Lower leg skin (tissue), 4 donors: Measurements from ENCODE around the gene ZFHX3. TPM values are rescaled to one million over a fixed set of nuclear protein-coding genes. Genes with fewer than 3 reads are reported as not detected.

Source experiments
- DNase-seq, 2 donors: peaks; one replicate each; pipeline ENCODE4 v3.0.0-alpha.2; 2019; ENCODE audit warnings: low spot score in 2 of 2
- H3K4me3 ChIP-seq: fragments of 200-600 bp; sonication (generic); 2 replicates; pipeline ENCODE4 v1.5.1; 2017; ENCODE audit warnings: mild to moderate bottlenecking, low read depth; ENCODE audit not compliant: poor library complexity, severe bottlenecking
- CTCF ChIP-seq, 3 donors: fragments of 450-650 bp; IDR thresholded peaks; one replicate each; pipeline ENCODE4 v1.5.1; 2016; ENCODE audit warnings: antibody characterized with exemption in 3 of 3, mild to moderate bottlenecking in 3 of 3, moderate library complexity in 2 of 3
- POLR2A ChIP-seq, 2 donors: fragments of 450-650 bp; IDR thresholded peaks; one replicate each; pipeline ENCODE4 v1.6.1; 2016 to 2017; ENCODE audit warnings: antibody characterized with exemption in 2 of 2, mild to moderate bottlenecking in 1 of 2, moderate library complexity in 1 of 2
- whole genome bisulfite sequencing, 2 donors: methylation state at CpG; one replicate each; pipeline ENCODE4 v1.1.5; 2018; 5-methylcytosine and 5-hydroxymethylcytosine counted together
- intact Hi-C: fragments of 100-400 bp; cut with DNase I; formaldehyde crosslinking; loops from one replicate; pipeline ENCODE4 v1.15.0; 2023; ENCODE audit warnings: low total_unique reads
- total RNA-seq, 4 donors: library from RNA; depleted of rRNA; stranded (reverse); fragments of >200 nt; gene quantifications; one replicate each; pipeline ENCODE4 v1.1.0, GENCODE V29; 2016

ZFHX3 gene
- total RNA-seq, 4 donors from 2014 or later, result 3.4 to 14.9 (median 10.0) TPM

DNA sequence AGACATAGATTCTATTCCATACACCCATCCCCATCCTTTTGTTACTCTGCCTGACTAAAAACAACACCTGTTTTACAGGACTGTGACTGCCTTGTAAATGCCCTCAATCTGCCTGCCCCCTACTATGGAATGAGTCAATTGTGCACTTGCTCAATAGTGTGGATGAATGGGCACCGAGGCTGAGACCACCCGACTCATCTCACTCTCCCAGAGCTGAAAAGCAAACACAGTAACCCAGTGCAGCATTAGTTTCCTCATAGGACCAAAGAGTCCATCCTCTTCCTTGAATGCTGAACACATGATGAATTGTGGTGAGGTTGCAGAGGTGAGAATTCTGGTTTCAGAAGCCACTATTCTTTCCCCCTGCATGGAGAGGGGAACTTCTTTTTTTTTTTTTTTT lies 233.7 kb downstream of the ZFHX3 start:
- TF ChIP-seq POLR2A (IDR thresholded peaks at IDR 0.05) (no peak), CTCF (IDR thresholded peaks at IDR 0.05) (no peak)
- WGBS, 2 donors, result 72 to 82% methylated on average over 2 of the region's 2 CpGs
- DNase-seq, result no peak
- no peak overlapping the region for H3K4me3 ChIP-seq
- intact Hi-C loops, result no loop called here

GRCh38 chr16:72812672-72813071 lies 235.3 kb downstream of the ZFHX3 start:
- 75 to 79% methylated on average over 3 of the region's 3 CpGs for WGBS, 2 donors
- intact Hi-C loops, result no loop called here
- no peak for TF ChIP-seq CTCF (IDR thresholded peaks at IDR 0.05)
- TF ChIP-seq POLR2A (IDR thresholded peaks at IDR 0.05), result no peak
- DNase-seq, result no peak
- H3K4me3 ChIP-seq, result no peak overlapping the region

- TF ChIP-seq CTCF (IDR thresholded peaks at IDR 0.05), result no peak
- no peak for TF ChIP-seq POLR2A (IDR thresholded peaks at IDR 0.05)
- intact Hi-C loops, result no loop called here
- 83 to 93% methylated on average over 6 of the region's 6 CpGs for WGBS, 2 donors
- no peak for DNase-seq
- no peak overlapping the region for H3K4me3 ChIP-seq
Measured at GRCh38 chr16:72811876-72812275, 236.1 kb downstream of the ZFHX3 start.

DNA sequence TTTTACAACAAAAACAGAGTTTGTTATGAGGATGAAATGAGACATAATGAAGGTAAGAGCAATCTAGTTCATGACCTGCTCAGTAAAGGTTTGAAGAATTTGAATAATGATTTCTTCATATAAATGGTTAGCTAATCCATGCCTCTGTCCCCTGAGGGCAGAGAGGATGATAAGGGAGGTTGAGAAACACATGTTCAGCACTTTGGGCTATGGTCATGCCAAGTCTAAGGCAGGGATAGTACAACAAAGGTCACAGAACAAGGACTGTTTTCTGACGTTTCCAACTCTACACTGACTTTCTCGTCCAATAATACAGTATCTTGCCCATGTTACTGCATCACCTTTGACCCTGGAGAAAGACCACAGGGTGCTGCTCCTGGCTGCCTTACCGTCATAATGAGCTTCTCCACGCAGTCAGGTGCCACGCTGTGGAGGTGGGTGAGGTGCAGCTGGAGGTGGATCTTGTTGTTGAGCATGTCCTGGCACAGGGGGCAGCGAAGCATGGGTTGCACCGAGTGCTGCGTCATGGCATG lies 236.7 kb downstream of the ZFHX3 start:
- intact Hi-C loops, result no loop called here
- no peak overlapping the region for H3K4me3 ChIP-seq
- TF ChIP-seq CTCF (IDR thresholded peaks at IDR 0.05) (no peak), POLR2A (IDR thresholded peaks at IDR 0.05) (no peak)
- 88 to 91% methylated on average over 7 to 8 of the region's 8 CpGs for WGBS, 2 donors
- DNase-seq, result no peak

GRCh38 chr16:72810480-72810879 lies 237.4 kb downstream of the ZFHX3 start:
- H3K4me3 ChIP-seq, result no peak overlapping the region
- TF ChIP-seq POLR2A (IDR thresholded peaks at IDR 0.05) (no peak), CTCF (IDR thresholded peaks at IDR 0.05) (no peak)
- WGBS, 2 donors, result 94 to 100% methylated on average over 2 of the region's 2 CpGs

GRCh38 chr16:72809446-72809845 lies 238.5 kb downstream of the ZFHX3 start:
- 79 to 83% methylated on average over 4 of the region's 4 CpGs for WGBS, 2 donors
- TF ChIP-seq CTCF (IDR thresholded peaks at IDR 0.05), result no peak
- TF ChIP-seq POLR2A (IDR thresholded peaks at IDR 0.05), result no peak
- no peak for DNase-seq
- intact Hi-C loops, result no loop called here
- no peak overlapping the region for H3K4me3 ChIP-seq

More at GRCh38 chr16:72810480-72810879, 237.4 kb downstream of the ZFHX3 start:
- no peak for DNase-seq
- intact Hi-C loops, result no loop called here
